GM19239 (cell line): ENCODE results near the gene CKS1B.

Experiments used
- DNase-seq: peaks from one replicate; pipeline ENCODE4 v3.0.0; 2011; ENCODE audit warnings: low spot score; ENCODE audit not compliant: insufficient read length
- FAIRE-seq: peaks from 2 replicates; lab custom pipeline; 2011; peaks lifted over from hg19 to GRCh38; lab: Jason Lieb, UNC

Gene CKS1B

GRCh38 chr1:154974102-154974807, at the start of gene CKS1B:
Gene CKS1B, plus strand, starts transcription at chr1:154974681. Its CDS starts 65 bp downstream, at chr1:154974746.
- FAIRE-seq (peak; percentile 99), DNase-seq (peak; percentile 88)

GRCh38 chr1:154925335-154926170, 48.9 kb upstream of the CKS1B start:
- FAIRE-seq, result no peak
- no peak for DNase-seq

- DNase-seq, result no peak
- FAIRE-seq, result no peak
Observed at GRCh38 chr1:154926201-154926600, 48.3 kb upstream of the CKS1B start.

GRCh38 chr1:154931940-154932487, 42.5 kb upstream of the CKS1B start:
- FAIRE-seq, result no peak

GRCh38 chr1:154934358-154934948, 40.0 kb upstream of the CKS1B start:
- FAIRE-seq, result no peak

More at GRCh38 chr1:154931940-154932487, 42.5 kb upstream of the CKS1B start:
- DNase-seq, result no peak

GRCh38 chr1:154935749-154936554, 38.5 kb upstream of the CKS1B start:
- no peak for FAIRE-seq
- DNase-seq, result no peak

More at GRCh38 chr1:154934358-154934948, 40.0 kb upstream of the CKS1B start:
- DNase-seq, result no peak

- FAIRE-seq, result peak; percentile 90
Observed at GRCh38 chr1:154936555-154937084, 37.9 kb upstream of the CKS1B start, which contains the start of gene PMVK. Gene PMVK, minus strand, starts transcription at chr1:154936719. Its CDS starts 34 bp downstream, at chr1:154936685.

GRCh38 chr1:154937085-154937987, 37.1 kb upstream of the CKS1B start:
- FAIRE-seq (no peak), DNase-seq (peak; percentile 52)

More at GRCh38 chr1:154936555-154937084, 37.9 kb upstream of the CKS1B start, which contains the start of gene PMVK:
- DNase-seq, result peak; percentile 80

GRCh38 chr1:154937988-154938386, 36.5 kb upstream of the CKS1B start:
- FAIRE-seq (no peak), DNase-seq (no peak)

- no peak for FAIRE-seq
- no peak for DNase-seq
Observed at GRCh38 chr1:154938604-154939399, 35.7 kb upstream of the CKS1B start.

- no peak for DNase-seq
- no peak for FAIRE-seq
Observed at GRCh38 chr1:154940213-154940560, 34.3 kb upstream of the CKS1B start.

- DNase-seq (no peak), FAIRE-seq (peak; percentile 26)
Observed at GRCh38 chr1:154940651-154941194, 33.8 kb upstream of the CKS1B start.

GRCh38 chr1:154941333-154942013, 33.0 kb upstream of the CKS1B start:
- FAIRE-seq (no peak), DNase-seq (no peak)

GRCh38 chr1:154943649-154944400, 30.7 kb upstream of the CKS1B start:
- peak; percentile 92 for FAIRE-seq
- DNase-seq, result peak; percentile 52

GRCh38 chr1:154944401-154945159, 29.9 kb upstream of the CKS1B start:
- FAIRE-seq, result no peak
- DNase-seq, result no peak
